Measurements from ENCODE around the gene PACRG. TPM values are rescaled to one million over a fixed set of nuclear protein-coding genes. Genes with fewer than 3 reads are reported as not detected.

PACRG gene
- total RNA-seq, 1 donor from 2014 or later: not detected

DNA sequence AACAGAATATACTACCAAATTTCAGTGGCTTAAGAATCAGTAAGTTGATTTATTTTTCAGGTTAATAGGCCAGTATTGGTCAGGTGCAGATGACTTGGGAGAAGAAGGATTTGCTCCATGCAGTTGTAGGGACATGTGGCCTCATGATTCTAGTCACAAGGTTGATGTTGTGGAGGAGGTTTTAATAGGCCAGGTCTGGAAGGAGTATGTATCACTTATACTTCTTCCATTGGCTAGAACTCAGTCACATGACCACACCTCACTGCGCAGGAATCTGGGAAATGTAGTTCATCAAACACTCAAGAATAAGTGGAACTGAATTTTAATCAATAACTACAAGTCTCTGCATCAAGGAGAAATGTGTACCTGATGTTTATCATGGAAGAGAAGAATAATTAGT lies 405.2 kb downstream of the PACRG start:
- intact Hi-C loops (cut with micrococcal nuclease): no loop called here
- DNase-seq (ENCODE audit: low spot score): no peak
- no peak overlapping the region for H3K27ac Mint-ChIP-seq
- H3K36me3 Mint-ChIP-seq (ENCODE audit: low read depth): no peaks in the 10 kb centered on the region
- no peaks in the 10 kb centered on the region for H3K4me1 Mint-ChIP-seq (ENCODE audit: low read depth)
- peaks cover 3% of the 10 kb centered on the region for H3K9me3 Mint-ChIP-seq
- H3K27me3 Mint-ChIP-seq (ENCODE audit: low read depth): no peaks in the 10 kb centered on the region
- no peak overlapping the region for H3K4me3 Mint-ChIP-seq (ENCODE audit: low read depth)

DNA sequence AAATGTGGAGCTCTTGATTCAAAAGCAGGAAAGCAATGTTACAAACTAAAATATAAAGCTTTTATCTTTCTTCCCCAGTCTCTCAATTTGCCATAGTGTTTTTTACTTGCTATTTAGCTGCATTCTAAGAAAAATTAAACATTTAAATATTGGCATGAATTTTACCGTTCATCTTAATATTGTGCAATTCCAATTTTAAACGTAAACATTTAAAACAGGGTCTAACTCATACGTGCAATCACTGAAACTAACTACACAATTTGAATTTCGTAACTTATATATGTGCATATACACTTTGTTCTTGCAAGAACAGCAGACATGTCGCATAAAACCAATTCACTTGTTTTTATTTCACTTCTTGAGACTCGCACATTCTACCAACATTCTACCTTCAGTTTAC lies 405.9 kb downstream of the PACRG start:
- DNase-seq (ENCODE audit: low spot score): no peak
- no peak overlapping the region for H3K27ac Mint-ChIP-seq
- H3K36me3 Mint-ChIP-seq (ENCODE audit: low read depth): no peaks in the 10 kb centered on the region
- peaks cover 3% of the 10 kb centered on the region for H3K9me3 Mint-ChIP-seq
- intact Hi-C loops (cut with micrococcal nuclease): no loop called here
- H3K27me3 Mint-ChIP-seq (ENCODE audit: low read depth): no peaks in the 10 kb centered on the region
- no peak overlapping the region for H3K4me3 Mint-ChIP-seq (ENCODE audit: low read depth)
- H3K4me1 Mint-ChIP-seq (ENCODE audit: low read depth): no peaks in the 10 kb centered on the region

DNA sequence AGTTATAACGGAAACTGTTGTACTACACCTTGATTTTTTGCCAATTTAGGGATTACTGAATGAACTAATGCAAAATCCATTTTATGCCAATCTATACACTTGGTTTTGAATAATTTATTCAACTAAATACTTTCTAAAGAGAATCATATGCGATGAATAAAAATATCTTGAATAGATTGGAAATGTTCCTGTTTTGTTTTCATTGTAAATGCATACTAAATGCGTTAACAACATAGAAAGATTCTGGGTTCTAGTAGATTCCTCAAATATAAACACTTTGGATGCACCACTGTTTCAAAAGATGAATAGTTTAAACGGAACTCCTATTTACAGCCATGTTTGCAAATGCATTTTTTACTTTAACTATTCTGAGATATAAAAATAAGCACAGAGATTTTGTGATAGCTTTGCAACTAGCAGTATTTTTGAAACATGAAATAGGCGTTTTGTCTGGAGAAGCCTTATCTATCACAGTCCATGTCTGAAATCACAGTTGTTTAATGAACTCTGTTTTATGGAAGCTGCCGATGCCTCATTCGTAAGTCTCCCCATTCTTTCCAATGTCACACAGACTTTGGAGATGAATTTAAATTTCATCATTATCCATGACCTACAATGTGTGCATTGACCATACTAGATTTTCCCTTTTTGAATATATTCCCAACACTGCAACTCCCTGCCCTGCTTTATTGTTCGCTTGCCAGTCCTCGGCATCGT lies 409.1 kb downstream of the PACRG start:
- Mint-ChIP-seq H3K27me3 (ENCODE audit: low read depth) (no peaks in the 10 kb centered on the region), H3K9me3 (no peaks in the 10 kb centered on the region), H3K4me1 (ENCODE audit: low read depth) (no peaks in the 10 kb centered on the region), H3K4me3 (ENCODE audit: low read depth) (no peak overlapping the region), H3K27ac (no peak overlapping the region), H3K36me3 (ENCODE audit: low read depth) (no peaks in the 10 kb centered on the region)
- intact Hi-C loops (cut with micrococcal nuclease): no loop called here
- no peak for DNase-seq (ENCODE audit: low spot score)

DNA sequence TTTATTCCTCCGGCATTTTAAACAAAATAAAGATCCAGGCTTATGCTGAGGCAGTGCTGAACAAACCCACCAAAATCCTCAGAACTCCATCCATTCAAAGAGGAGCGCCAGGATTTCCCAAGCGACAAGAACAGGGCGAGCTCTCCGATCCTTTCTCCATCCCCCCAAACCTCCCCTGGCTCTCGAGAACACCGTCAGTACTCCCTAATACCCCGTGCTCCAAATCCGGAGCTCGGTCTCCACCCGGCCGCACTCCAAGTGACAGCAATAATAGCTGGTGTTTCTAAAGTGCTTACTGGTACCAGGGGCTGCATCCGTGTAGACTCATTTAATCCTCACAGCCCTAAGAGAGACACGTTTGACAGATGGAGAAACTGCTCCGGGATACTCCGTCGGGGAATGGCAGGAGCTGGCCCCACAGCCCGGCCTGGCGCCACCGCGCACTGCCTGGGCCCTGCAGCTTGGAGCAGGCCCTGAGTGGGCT lies 409.7 kb downstream of the PACRG start:
- H3K9me3 Mint-ChIP-seq: no peaks in the 10 kb centered on the region
- no peak overlapping the region for H3K4me3 Mint-ChIP-seq (ENCODE audit: low read depth)
- no peaks in the 10 kb centered on the region for H3K4me1 Mint-ChIP-seq (ENCODE audit: low read depth)
- H3K27me3 Mint-ChIP-seq (ENCODE audit: low read depth): no peaks in the 10 kb centered on the region
- intact Hi-C loops (cut with micrococcal nuclease): no loop called here
- H3K27ac Mint-ChIP-seq: no peak overlapping the region
- no peak for DNase-seq (ENCODE audit: low spot score)
- no peaks in the 10 kb centered on the region for H3K36me3 Mint-ChIP-seq (ENCODE audit: low read depth)

DNA sequence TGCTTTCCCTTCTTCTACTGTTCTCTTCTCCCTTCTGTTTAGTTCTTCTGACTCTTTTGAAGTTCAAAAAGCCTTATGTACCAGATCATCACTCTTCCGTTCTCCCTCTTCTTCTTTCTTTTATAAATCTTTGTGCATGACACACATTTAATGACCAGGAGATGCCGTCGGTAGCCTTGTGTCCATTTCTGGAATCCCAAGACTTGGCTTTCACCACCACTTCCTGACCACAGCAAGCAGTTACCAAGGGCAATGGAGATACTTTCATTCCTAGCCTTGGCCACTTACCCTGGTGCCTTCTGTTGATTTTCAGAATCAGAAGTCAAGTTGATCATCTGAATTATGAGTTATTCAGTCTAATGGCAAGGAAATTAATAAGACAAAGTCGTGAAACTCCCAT lies 418.3 kb downstream of the PACRG start:
- intact Hi-C loops (cut with micrococcal nuclease): no loop called here
- Mint-ChIP-seq H3K36me3 (ENCODE audit: low read depth) (no peaks in the 10 kb centered on the region), H3K27ac (no peak overlapping the region), H3K9me3 (no peaks in the 10 kb centered on the region), H3K27me3 (ENCODE audit: low read depth) (no peaks in the 10 kb centered on the region), H3K4me1 (ENCODE audit: low read depth) (no peaks in the 10 kb centered on the region), H3K4me3 (ENCODE audit: low read depth) (no peak overlapping the region)
- no peak for DNase-seq (ENCODE audit: low spot score)

DNA sequence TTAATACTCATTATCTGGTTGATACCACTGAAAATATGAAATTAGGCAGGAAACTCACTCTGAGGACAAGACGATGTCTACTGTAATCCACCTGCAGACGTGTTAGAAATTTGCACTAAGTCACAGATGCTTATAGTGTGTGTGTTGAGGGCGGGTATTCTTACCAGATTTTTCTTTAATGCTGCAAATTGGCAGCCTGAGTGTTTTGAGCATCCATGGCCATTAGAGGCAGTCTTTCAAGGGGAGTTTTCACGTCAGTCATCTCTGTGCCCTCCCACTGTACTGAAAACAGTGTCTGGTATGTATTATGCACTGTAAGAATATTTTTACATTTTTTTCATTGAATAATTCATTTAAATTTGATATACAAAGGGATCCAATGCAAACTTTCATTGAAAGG lies 420.2 kb downstream of the PACRG start:
- intact Hi-C loops (cut with micrococcal nuclease): no loop called here
- Mint-ChIP-seq H3K4me1 (ENCODE audit: low read depth) (no peaks in the 10 kb centered on the region), H3K27ac (no peak overlapping the region), H3K4me3 (ENCODE audit: low read depth) (no peak overlapping the region), H3K27me3 (ENCODE audit: low read depth) (no peaks in the 10 kb centered on the region), H3K9me3 (no peaks in the 10 kb centered on the region), H3K36me3 (ENCODE audit: low read depth) (no peaks in the 10 kb centered on the region)
- DNase-seq (ENCODE audit: low spot score): no peak

DNA sequence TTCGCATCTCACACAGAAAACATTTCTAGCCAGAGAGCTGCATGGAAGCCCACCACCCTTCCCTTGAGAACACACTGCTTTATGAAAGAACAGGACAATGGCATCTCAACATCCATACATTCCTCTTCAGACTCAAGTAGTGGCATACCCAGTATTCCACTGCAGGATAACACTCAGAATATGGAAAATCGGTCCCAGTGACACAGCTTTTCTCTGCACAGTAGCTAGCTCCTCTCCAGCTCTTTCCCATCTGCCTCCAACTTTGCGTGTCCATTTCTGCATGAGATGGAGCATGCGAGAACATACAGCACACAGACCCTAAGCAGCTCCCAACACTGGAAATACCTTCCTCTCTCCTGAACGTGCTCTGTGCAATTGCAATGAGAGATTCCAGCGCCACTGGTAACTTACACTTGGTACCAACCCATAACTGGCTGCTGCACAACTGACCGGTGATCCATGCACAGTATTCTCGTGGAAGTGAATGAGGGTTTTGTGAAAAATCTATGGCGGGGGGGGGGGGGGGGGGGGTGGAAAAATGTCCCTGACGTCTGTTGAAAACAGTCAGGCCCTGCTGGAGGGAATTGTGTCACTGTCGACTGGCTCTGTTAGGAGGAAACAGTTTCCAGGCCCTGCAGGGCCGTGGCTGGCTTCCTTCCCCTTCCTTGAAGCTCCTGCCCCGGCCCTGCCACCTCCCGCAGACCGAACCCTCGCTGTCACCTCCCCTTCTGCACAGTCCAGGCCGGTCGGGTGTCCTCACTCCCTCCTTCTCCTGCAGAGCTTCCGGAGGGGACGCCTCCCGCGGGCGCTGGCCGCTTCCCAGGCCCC lies 420.9 kb downstream of the PACRG start:
- Mint-ChIP-seq H3K36me3 (ENCODE audit: low read depth) (no peaks in the 10 kb centered on the region), H3K9me3 (no peaks in the 10 kb centered on the region), H3K27ac (no peak overlapping the region), H3K27me3 (ENCODE audit: low read depth) (no peaks in the 10 kb centered on the region), H3K4me3 (ENCODE audit: low read depth) (no peak overlapping the region), H3K4me1 (ENCODE audit: low read depth) (no peaks in the 10 kb centered on the region)
- no peak for DNase-seq (ENCODE audit: low spot score)
- intact Hi-C loops (cut with micrococcal nuclease): no loop called here

DNA sequence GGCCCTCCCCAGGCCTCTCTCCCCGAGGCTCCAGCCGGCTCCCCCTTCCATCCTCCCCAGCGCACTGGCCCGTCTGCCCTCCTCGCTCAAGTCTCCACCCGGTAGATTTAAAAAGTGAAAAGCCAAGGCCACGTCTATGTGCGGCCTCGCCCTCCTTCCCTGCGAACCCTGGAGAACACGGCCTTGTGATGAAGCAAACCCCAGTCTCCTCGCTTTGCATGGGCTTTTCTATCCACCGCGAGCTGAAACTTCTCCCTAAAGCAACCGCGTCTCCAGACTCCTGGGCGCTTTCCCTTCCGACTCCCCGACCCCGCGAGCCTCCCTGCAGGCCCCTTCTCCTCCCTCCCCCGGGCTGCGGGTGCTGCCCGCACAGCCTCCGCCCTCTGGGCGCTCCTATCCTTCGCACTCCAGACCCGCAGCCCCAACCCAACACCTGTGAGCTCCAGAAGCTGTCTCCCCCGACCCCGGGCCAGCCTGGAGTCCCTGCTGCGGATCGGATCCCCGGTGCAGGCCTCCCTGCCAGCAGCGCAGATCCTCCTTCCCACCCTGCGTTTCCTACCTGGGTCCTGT lies 421.6 kb downstream of the PACRG start:
- intact Hi-C loops (cut with micrococcal nuclease): no loop called here
- Mint-ChIP-seq H3K27ac (no peak overlapping the region), H3K4me3 (ENCODE audit: low read depth) (no peak overlapping the region), H3K27me3 (ENCODE audit: low read depth) (no peaks in the 10 kb centered on the region), H3K36me3 (ENCODE audit: low read depth) (no peaks in the 10 kb centered on the region), H3K4me1 (ENCODE audit: low read depth) (no peaks in the 10 kb centered on the region), H3K9me3 (no peaks in the 10 kb centered on the region)
- no peak for DNase-seq (ENCODE audit: low spot score)

DNA sequence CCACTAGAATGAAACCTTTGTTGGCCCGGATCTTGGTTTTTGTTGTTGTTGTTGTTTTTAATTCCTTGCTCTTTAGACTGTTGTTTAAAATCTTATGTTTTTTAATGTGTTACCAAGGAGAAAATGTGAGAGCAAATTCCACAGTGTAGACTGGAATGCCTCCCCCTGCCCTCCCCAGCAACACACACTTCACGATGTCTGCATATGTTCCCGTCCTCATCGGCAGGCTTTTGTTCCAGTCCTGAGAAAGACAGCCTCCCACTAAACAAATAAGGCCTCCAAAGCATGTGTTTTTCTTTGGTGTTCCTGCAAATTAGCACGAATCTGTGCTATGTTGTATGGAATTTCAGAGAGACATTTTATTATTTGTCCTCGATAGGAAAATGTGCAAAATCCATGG lies 423.4 kb downstream of the PACRG start:
- Mint-ChIP-seq H3K4me3 (ENCODE audit: low read depth) (no peak overlapping the region), H3K36me3 (ENCODE audit: low read depth) (no peaks in the 10 kb centered on the region), H3K27ac (no peak overlapping the region), H3K27me3 (ENCODE audit: low read depth) (no peaks in the 10 kb centered on the region), H3K9me3 (no peaks in the 10 kb centered on the region), H3K4me1 (ENCODE audit: low read depth) (no peaks in the 10 kb centered on the region)
- intact Hi-C loops (cut with micrococcal nuclease): no loop called here
- DNase-seq (ENCODE audit: low spot score): no peak

DNA sequence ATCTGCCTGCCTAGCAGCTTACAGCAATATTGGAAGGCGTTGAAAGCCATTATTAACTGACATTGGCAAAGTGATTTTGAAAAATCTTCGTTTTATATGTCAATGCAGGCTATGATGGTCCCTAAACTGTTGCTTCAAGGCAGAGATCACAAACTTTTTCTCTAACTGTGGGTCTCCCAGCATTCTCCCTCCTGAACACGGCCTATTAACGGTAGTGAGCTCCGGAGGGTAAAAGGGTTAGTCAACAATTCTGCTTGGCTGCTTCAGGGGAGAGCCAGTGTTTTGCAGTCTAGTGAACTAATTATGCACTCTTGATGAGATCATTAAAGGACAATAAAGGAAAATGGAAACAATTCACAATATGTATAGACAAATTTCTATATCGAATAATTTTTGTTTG lies 424.9 kb downstream of the PACRG start:
- Mint-ChIP-seq H3K9me3 (no peaks in the 10 kb centered on the region), H3K4me3 (ENCODE audit: low read depth) (no peak overlapping the region), H3K27ac (no peak overlapping the region), H3K4me1 (ENCODE audit: low read depth) (no peaks in the 10 kb centered on the region), H3K27me3 (ENCODE audit: low read depth) (no peaks in the 10 kb centered on the region), H3K36me3 (ENCODE audit: low read depth) (no peaks in the 10 kb centered on the region)
- no peak for DNase-seq (ENCODE audit: low spot score)
- intact Hi-C loops (cut with micrococcal nuclease): no loop called here

DNA sequence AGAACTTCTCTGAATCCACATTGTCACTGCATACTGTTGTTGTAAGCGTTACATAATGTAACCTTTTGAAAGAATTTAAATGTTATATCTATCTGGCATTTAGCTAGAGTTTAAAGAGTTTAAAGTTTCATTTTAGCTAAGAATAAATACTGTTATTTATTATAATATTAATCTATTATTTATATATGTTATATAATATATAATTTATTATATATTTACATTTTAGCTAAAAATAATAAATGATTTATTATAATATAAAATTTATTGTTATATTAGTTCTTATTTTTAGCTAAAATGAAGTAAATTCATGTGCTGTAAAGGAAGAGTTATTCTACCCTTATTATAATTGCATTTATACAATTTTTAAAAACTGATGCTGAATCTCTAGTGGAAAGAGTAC lies 431.3 kb downstream of the PACRG start:
- H3K36me3 Mint-ChIP-seq (ENCODE audit: low read depth): no peaks in the 10 kb centered on the region
- no peaks in the 10 kb centered on the region for H3K4me1 Mint-ChIP-seq (ENCODE audit: low read depth)
- H3K9me3 Mint-ChIP-seq: no peaks in the 10 kb centered on the region
- intact Hi-C loops (cut with micrococcal nuclease): no loop called here
- no peak overlapping the region for H3K27ac Mint-ChIP-seq
- H3K4me3 Mint-ChIP-seq (ENCODE audit: low read depth): no peak overlapping the region
- H3K27me3 Mint-ChIP-seq (ENCODE audit: low read depth): no peaks in the 10 kb centered on the region
- no peak for DNase-seq (ENCODE audit: low spot score)

DNA sequence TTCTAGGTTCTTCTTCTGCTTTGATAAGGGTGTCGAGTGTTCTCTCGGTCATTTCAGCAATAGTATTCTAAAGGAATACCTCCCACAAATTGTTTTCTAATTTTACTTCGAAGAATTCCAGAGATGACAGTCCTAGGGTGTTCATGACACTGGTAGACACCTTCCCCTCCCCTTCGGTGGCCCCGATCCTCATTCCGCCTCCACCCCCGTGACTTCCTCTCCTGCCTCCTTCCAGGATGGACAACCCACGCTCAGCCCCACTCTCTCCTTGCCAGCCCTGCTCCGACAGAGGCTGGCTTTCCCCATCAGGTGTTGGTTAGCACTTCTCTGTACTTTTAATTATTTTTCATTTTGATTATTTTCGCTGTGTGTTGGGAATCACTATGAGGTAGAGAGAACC lies 431.9 kb downstream of the PACRG start:
- no peak overlapping the region for H3K4me3 Mint-ChIP-seq (ENCODE audit: low read depth)
- DNase-seq (ENCODE audit: low spot score): no peak
- no peaks in the 10 kb centered on the region for H3K27me3 Mint-ChIP-seq (ENCODE audit: low read depth)
- intact Hi-C loops (cut with micrococcal nuclease): no loop called here
- H3K36me3 Mint-ChIP-seq (ENCODE audit: low read depth): no peaks in the 10 kb centered on the region
- H3K27ac Mint-ChIP-seq: no peak overlapping the region
- no peaks in the 10 kb centered on the region for H3K9me3 Mint-ChIP-seq
- no peaks in the 10 kb centered on the region for H3K4me1 Mint-ChIP-seq (ENCODE audit: low read depth)

Measured in activated T-helper 2 cell treated with anti-CD3 and anti-CD28 coated beads, Interferon-gamma antibody, Interleukin-2, Interleukin-4, amounts not matched to agents 10 μg/mL and 5 μg/mL and 100 μg/mL, durations not matched to agents 14 hours and 24 hours and 36 hours (primary cell).